ENCODE data around the gene CDK19.
"Not testable (repeated sequence)": the region's sequence is repeated elsewhere in the genome, so short reads cannot be mapped to it uniquely, and the experiment has no call there.

CDK19 gene

GRCh38 chr6:110815411-110816409, at the start of gene CDK19:
TSS of gene CDK19 (minus strand) at chr6:110815469. CDS start at chr6:110815136, 333 bp downstream.
- peak; percentile 100 for DNase-seq (ENCODE audit: low read depth)

- no peak for DNase-seq (ENCODE audit: low read depth)
Measured at GRCh38 chr6:110864824-110865223, 49.6 kb upstream of the CDK19 start.

- no peak for DNase-seq (ENCODE audit: low read depth)
Measured at GRCh38 chr6:110859335-110859792, 44.1 kb upstream of the CDK19 start.

GRCh38 chr6:110858562-110859214, 43.4 kb upstream of the CDK19 start:
- no peak for DNase-seq (ENCODE audit: low read depth)

- no peak for DNase-seq (ENCODE audit: low read depth)
Measured at GRCh38 chr6:110858016-110858415, 42.7 kb upstream of the CDK19 start.

- peak; percentile 16 for DNase-seq (ENCODE audit: low read depth)
Measured at GRCh38 chr6:110856296-110856695, 41.0 kb upstream of the CDK19 start.

- DNase-seq (ENCODE audit: low read depth), result no peak
Measured at GRCh38 chr6:110853754-110854477, 38.6 kb upstream of the CDK19 start.

GRCh38 chr6:110852773-110853172, 37.5 kb upstream of the CDK19 start:
- no peak for DNase-seq (ENCODE audit: low read depth)

- DNase-seq (ENCODE audit: low read depth), result no peak
Measured at GRCh38 chr6:110849781-110850180, 34.5 kb upstream of the CDK19 start.

GRCh38 chr6:110841266-110841665, 26.0 kb upstream of the CDK19 start:
- DNase-seq (ENCODE audit: low read depth), result no peak

- not testable (repeated sequence) for DNase-seq (ENCODE audit: low read depth)
Measured at GRCh38 chr6:110835751-110836150, 20.5 kb upstream of the CDK19 start.

- no peak for DNase-seq (ENCODE audit: low read depth)
Measured at GRCh38 chr6:110833831-110834230, 18.6 kb upstream of the CDK19 start.

GRCh38 chr6:110831405-110831804, 16.1 kb upstream of the CDK19 start:
- DNase-seq (ENCODE audit: low read depth), result no peak

- peak; percentile 58 for DNase-seq (ENCODE audit: low read depth)
Measured at GRCh38 chr6:110828396-110828795, 13.1 kb upstream of the CDK19 start.

GRCh38 chr6:110826236-110827129, 11.2 kb upstream of the CDK19 start:
- DNase-seq (ENCODE audit: low read depth), result peak; percentile 17

- DNase-seq (ENCODE audit: low read depth), result no peak
Measured at GRCh38 chr6:110823146-110823545, 7.9 kb upstream of the CDK19 start.

GRCh38 chr6:110822249-110822648, 7.0 kb upstream of the CDK19 start:
- DNase-seq (ENCODE audit: low read depth), result no peak

- no peak for DNase-seq (ENCODE audit: low read depth)
Measured at GRCh38 chr6:110816677-110817076, 1.4 kb upstream of the CDK19 start.

- no peak for DNase-seq (ENCODE audit: low read depth)
Measured at GRCh38 chr6:110815015-110815410, 256 bp downstream of the CDK19 start.

GRCh38 chr6:110814102-110815014, 911 bp downstream of the CDK19 start:
- DNase-seq (ENCODE audit: low read depth), result peak; percentile 70

All from ELR (cell line).